Spleen (tissue), 11 donors: Measurements from ENCODE around the gene IGSF9. TPM values are rescaled to one million over a fixed set of nuclear protein-coding genes. Genes with fewer than 3 reads are reported as not detected.

ENCODE experiments used
- DNase-seq: peaks from one replicate; pipeline ENCODE4 v3.0.0-alpha.2; 2020
- H3K27ac ChIP-seq, 8 donors: fragments of 200-600 bp; sonication (generic) in 7 of 8; 1 replicate in 4 of 8; 2 replicates in 4 of 8; pipeline versions ENCODE4 v1.5.0 to v1.8.0; 2016 to 2021; ENCODE audit warnings: inconsistent platforms in 4 of 8, mild to moderate bottlenecking in 4 of 8, moderate library complexity in 1 of 8
- H3K27me3 ChIP-seq, 7 donors: fragments of 200-600 bp; sonication (generic) in 6 of 7; replicated peaks in 1 of 7; 1 replicate in 4 of 7; 2 replicates in 3 of 7; pipeline versions ENCODE4 v1.5.0 to v1.8.0; 2016 to 2021; ENCODE audit warnings: inconsistent platforms in 3 of 7, mild to moderate bottlenecking in 1 of 7
- H3K36me3 ChIP-seq, 6 donors: fragments of 200-600 bp; sonication (generic) in 5 of 6; 1 replicate in 4 of 6; 2 replicates in 2 of 6; pipeline versions ENCODE4 v1.5.0 to v1.8.0; 2016 to 2021; ENCODE audit warnings: inconsistent platforms in 2 of 6
- H3K4me1 ChIP-seq, 6 donors: fragments of 200-600 bp; sonication (generic) in 5 of 6; 1 replicate in 3 of 6; 2 replicates in 3 of 6; pipeline versions ENCODE4 v1.5.0 to v1.8.0; 2016 to 2021; ENCODE audit warnings: inconsistent platforms in 3 of 6
- H3K4me3 ChIP-seq, 8 donors: fragments of 200-600 bp; sonication (generic) in 7 of 8; 1 replicate in 4 of 8; 2 replicates in 4 of 8; pipeline versions ENCODE4 v1.5.0 to v1.8.0; 2016 to 2021; ENCODE audit warnings: inconsistent platforms in 4 of 8, mild to moderate bottlenecking in 4 of 8, moderate library complexity in 2 of 8
- H3K9me3 ChIP-seq, 8 donors: fragments of 200-600 bp; sonication (generic) in 7 of 8; 1 replicate in 4 of 8; 2 replicates in 4 of 8; pipeline versions ENCODE4 v1.5.0 to v1.8.0; 2016 to 2021; ENCODE audit warnings: inconsistent platforms in 4 of 8
- POLR2A ChIP-seq, 3 donors: fragments of 450-650 bp; IDR thresholded peaks; one replicate each; pipeline ENCODE4 v1.5.1; 2017; ENCODE audit warnings: antibody characterized with exemption in 3 of 3, mild to moderate bottlenecking in 1 of 3
- POLR2AphosphoS5 ChIP-seq, 3 donors: sonication (generic); formaldehyde crosslinking; IDR thresholded peaks; one replicate each; pipeline ENCODE4 v1.5.1; 2017; ENCODE audit warnings: antibody characterized with exemption in 3 of 3
- WGBS, 5 donors: extraction: QIAGEN DNeasy Blood & Tissue Kit in 3 of 5; methylation state at CpG; one replicate each; pipeline versions ENCODE4 v1.1.5 to v1.1.7; 2013 to 2018; 5-methylcytosine and 5-hydroxymethylcytosine counted together
- intact Hi-C: fragments of 100-400 bp; cut with DNase I; formaldehyde crosslinking; loops from one replicate; pipeline ENCODE4 v1.15.0; 2023; ENCODE audit warnings: low total_unique reads
- polyA plus RNA-seq, 3 donors: library from polyadenylated mRNA; stranded (reverse); fragments of 200-250 nt; gene quantifications; one replicate each; pipeline ENCODE4 v1.2.1, GENCODE V29; 2013
- total RNA-seq, 7 donors: library from RNA; depleted of rRNA in 3 of 7; stranded (reverse); fragments of >200 nt in 3 of 7; fragmentation: NEBNext Ultra II Directional in 4 of 7; extraction: Animal tissue kit (Norgen Biotek cat#: 25700) in 4 of 7; gene quantifications; one replicate each; pipeline versions ENCODE4 v1.1.0 to v1.2.1, GENCODE V29; 2016 to 2021
- TF ChIP-seq, protein P1 (sequence below), 11 experiments: fragments of 200-600 bp in 7 of 11; fragments of 450-650 bp in 4 of 11; sonication (generic) in 4 of 11; IDR thresholded peaks in 8 of 11; conservative IDR thresholded peaks in 3 of 11; 1 replicate in 7 of 11; 2 replicates in 4 of 11; pipeline versions ENCODE4 v1.4.0 to v1.8.0; 2016 to 2021; ENCODE audit warnings: antibody characterized with exemption in 11 of 11, inconsistent platforms in 4 of 11, mild to moderate bottlenecking in 1 of 11
- donor health status: healthy with polysubstance abuse.
- donor health status: DM: no; HTN: no; CAD: no; lungs with moderate emphysema.
- donor health status: DM: no; HTN: no; CAD: no.
- donor health status: Bipolar disorder and iron deficiency.
- donor health status: healthy.
- donor health status: DM: no; HTN: no; CAD: no.
- donor health status: DM: yes; HTN: yes; CAD: no.

The IGSF9 gene
- total and polyA plus RNA-seq, 10 donors, result 0.12 to 2.1 (median 0.95) TPM

- Histone ChIP-seq H3K4me3 (no peak overlapping the region), H3K36me3 (no peaks in the 10 kb centered on the region), H3K9me3 (no peaks in the 10 kb centered on the region), H3K27ac (no peak overlapping the region), H3K27me3 (no peaks in the 10 kb centered on the region), H3K4me1 (no peaks in the 10 kb centered on the region)
- DNase-seq, result no peak
- TF ChIP-seq POLR2AphosphoS5 (IDR thresholded peaks at IDR 0.05), result no peak
- TF ChIP-seq, protein P1, sequence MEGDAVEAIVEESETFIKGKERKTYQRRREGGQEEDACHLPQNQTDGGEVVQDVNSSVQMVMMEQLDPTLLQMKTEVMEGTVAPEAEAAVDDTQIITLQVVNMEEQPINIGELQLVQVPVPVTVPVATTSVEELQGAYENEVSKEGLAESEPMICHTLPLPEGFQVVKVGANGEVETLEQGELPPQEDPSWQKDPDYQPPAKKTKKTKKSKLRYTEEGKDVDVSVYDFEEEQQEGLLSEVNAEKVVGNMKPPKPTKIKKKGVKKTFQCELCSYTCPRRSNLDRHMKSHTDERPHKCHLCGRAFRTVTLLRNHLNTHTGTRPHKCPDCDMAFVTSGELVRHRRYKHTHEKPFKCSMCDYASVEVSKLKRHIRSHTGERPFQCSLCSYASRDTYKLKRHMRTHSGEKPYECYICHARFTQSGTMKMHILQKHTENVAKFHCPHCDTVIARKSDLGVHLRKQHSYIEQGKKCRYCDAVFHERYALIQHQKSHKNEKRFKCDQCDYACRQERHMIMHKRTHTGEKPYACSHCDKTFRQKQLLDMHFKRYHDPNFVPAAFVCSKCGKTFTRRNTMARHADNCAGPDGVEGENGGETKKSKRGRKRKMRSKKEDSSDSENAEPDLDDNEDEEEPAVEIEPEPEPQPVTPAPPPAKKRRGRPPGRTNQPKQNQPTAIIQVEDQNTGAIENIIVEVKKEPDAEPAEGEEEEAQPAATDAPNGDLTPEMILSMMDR (IDR thresholded peaks at IDR 0.05 in 8 of 11, conservative IDR thresholded peaks at IDR 0.05 in 3 of 11), result no peak
- no peak for TF ChIP-seq POLR2A (IDR thresholded peaks at IDR 0.05)
- intact Hi-C loops, result no loop called here
- 88 to 95% (median 93%) methylated on average over 15 of the region's 15 CpGs for WGBS, 5 donors
These were observed 16.2 kb upstream of the IGSF9 start for GRCh38 chr1:159961636-159962035.

GRCh38 chr1:159960721-159961381, 15.4 kb upstream of the IGSF9 start:
- intact Hi-C loops, result no loop called here
- H3K36me3 ChIP-seq, result no peaks in the 10 kb centered on the region
- no peaks in the 10 kb centered on the region for H3K27me3 ChIP-seq
- DNase-seq, result no peak
- no peaks in the 10 kb centered on the region for H3K9me3 ChIP-seq
- H3K27ac ChIP-seq, result no peak overlapping the region
- no peak overlapping the region for H3K4me3 ChIP-seq
- TF ChIP-seq POLR2AphosphoS5 (IDR thresholded peaks at IDR 0.05), result no peak
- TF ChIP-seq POLR2A (IDR thresholded peaks at IDR 0.05), result no peak
- TF ChIP-seq, protein P1 (IDR thresholded peaks at IDR 0.05 in 8 of 11, conservative IDR thresholded peaks at IDR 0.05 in 3 of 11), result no peak
- no peaks in the 10 kb centered on the region for H3K4me1 ChIP-seq
- WGBS, 5 donors, result 59 to 81% (median 70%) methylated on average over 5 of the region's 5 CpGs

GRCh38 chr1:159959451-159959850, 14.0 kb upstream of the IGSF9 start:
- Histone ChIP-seq H3K36me3 (no peaks in the 10 kb centered on the region), H3K9me3 (no peaks in the 10 kb centered on the region), H3K4me1 (no peaks in the 10 kb centered on the region), H3K27me3 (peaks cover 0 to under 1% (median 0%) of the 10 kb centered on the region in 7 donors), H3K4me3 (no peak overlapping the region), H3K27ac (no peak overlapping the region)
- 67 to 86% (median 79%) methylated on average over 4 of the region's 4 CpGs for WGBS, 5 donors
- intact Hi-C loops, result no loop called here
- TF ChIP-seq, protein P1 (IDR thresholded peaks at IDR 0.05 in 8 of 11, conservative IDR thresholded peaks at IDR 0.05 in 3 of 11), result no peak
- TF ChIP-seq POLR2A (IDR thresholded peaks at IDR 0.05) (no peak), POLR2AphosphoS5 (IDR thresholded peaks at IDR 0.05) (no peak)
- no peak for DNase-seq

- Histone ChIP-seq H3K9me3 (no peaks in the 10 kb centered on the region), H3K4me1 (no peaks in the 10 kb centered on the region), H3K27me3 (peaks cover 0 to 6% (median 0%) of the 10 kb centered on the region in 7 donors), H3K4me3 (no peak overlapping the region), H3K27ac (no peak overlapping the region), H3K36me3 (no peaks in the 10 kb centered on the region)
- intact Hi-C loops, result no loop called here
- 50 to 76% (median 52%) methylated on average over 3 of the region's 3 CpGs for WGBS, 5 donors
- no peak for DNase-seq
- no peak for TF ChIP-seq POLR2A (IDR thresholded peaks at IDR 0.05)
- TF ChIP-seq, protein P1 (IDR thresholded peaks at IDR 0.05 in 8 of 11, conservative IDR thresholded peaks at IDR 0.05 in 3 of 11), result no peak
- TF ChIP-seq POLR2AphosphoS5 (IDR thresholded peaks at IDR 0.05), result no peak
These were observed 13.4 kb upstream of the IGSF9 start for GRCh38 chr1:159958719-159959380.
